ENCODE results near the gene SORBS2. TPM values are rescaled to one million over a fixed set of nuclear protein-coding genes. Genes with fewer than 3 reads are reported as not detected.

Gene SORBS2
- total RNA-seq, 5 donors from 2014 or later (not counting 1 experiment from before 2014, with no cell fraction given): 0.15 to 1.9 (median 0.98) TPM; not detected in 1

DNA sequence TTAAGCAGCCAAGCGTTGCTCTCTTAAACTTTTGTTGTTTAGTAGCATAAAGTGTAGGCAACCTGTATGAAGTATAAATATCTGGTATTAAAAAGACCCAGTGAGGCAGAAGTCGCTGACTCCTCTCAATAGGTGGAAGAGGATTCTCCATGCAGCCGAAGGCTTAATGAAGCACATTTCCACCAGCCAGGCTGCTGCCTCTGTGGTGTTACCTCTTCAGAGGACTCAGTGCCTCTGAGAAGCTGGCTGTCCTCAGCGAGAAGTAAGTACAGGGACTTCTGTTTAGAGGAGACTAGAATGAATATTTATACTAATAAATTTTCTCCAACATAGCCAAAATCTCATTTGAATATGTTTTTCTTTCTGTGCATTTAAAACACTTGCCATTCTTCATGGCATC is 6.0 kb downstream of the SORBS2 start:
- CTCF ChIA-PET: no interaction called here
- H3K27me3 Mint-ChIP-seq: peaks cover 2 to 11% of the 10 kb centered on the region in 2 donors

DNA sequence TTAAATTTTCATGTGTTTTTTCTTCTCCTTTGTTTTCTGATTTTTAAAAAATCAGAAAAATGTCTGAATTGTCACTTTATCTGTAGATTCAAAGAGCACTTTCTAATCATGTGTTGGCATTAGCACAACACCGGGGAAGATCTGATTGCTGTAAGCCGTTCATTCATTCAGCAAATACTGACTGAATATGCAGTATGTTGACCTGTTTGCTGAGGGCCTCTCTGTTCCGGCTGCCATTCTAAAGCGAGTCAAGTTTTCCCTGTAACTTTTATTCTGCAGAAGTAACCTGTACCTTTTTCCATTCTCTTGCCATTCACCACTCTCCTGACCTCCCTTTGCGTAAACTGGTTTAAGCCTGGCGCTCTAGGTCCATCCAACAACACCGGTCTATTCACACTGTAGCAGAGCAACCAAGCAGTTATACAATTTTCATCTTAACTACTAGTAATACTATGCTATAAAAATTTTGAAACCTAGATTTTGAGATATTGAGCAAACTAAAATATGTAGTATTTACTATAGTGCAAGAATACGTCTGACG is 6.7 kb downstream of the SORBS2 start:
- Mint-ChIP-seq H3K27me3 (peaks cover 2 to 11% of the 10 kb centered on the region in 2 donors), H3K36me3 (no peaks in the 10 kb centered on the region), H3K4me1 (no peaks in the 10 kb centered on the region), H3K9me3 (peaks cover 0 to 4% (median 0%) of the 10 kb centered on the region in 3 donors), H3K27ac (no peak overlapping the region), H3K4me3 (no peak overlapping the region)
- DNase-seq (no peak), ATAC-seq (replicated peaks in 1 of 4) (no peak)
- Histone ChIP-seq H3K9me3 (no peaks in the 10 kb centered on the region), H3K27me3 (replicated peaks in 1 of 2; ENCODE audit: control insufficient read depth in 2 of 2, extremely low read depth in 1 of 2, insufficient read depth in 2 of 2, low read length in 1 of 2) (no peaks in the 10 kb centered on the region), H3K36me3 (ENCODE audit: control insufficient read depth in 2 of 2, extremely low read depth in 1 of 2, insufficient read depth in 1 of 2, low read length in 1 of 2) (no peaks in the 10 kb centered on the region), H3K27ac (ENCODE audit: low read length) (no peak overlapping the region), H3K4me1 (ENCODE audit: control insufficient read depth in 1 of 2, extremely low read depth in 1 of 2, insufficient read depth in 2 of 2, low read length in 2 of 2) (no peaks in the 10 kb centered on the region), H3K4me3 (ENCODE audit: control insufficient read depth in 1 of 2, extremely low read depth in 1 of 2, low read length in 1 of 2) (no peak overlapping the region)
- ChIA-PET CTCF (no interaction called here), POLR2A (no interaction called here)
- WGBS (ENCODE audit: insufficient coverage): 95% methylated on average over 2 of the region's 9 CpGs

More for the DNA sequence above, 6.0 kb downstream of the SORBS2 start:
- Histone ChIP-seq H3K4me3 (ENCODE audit: control insufficient read depth in 1 of 2, extremely low read depth in 1 of 2, low read length in 1 of 2) (no peak overlapping the region), H3K9me3 (no peaks in the 10 kb centered on the region), H3K27ac (ENCODE audit: low read length) (no peak overlapping the region), H3K27me3 (replicated peaks in 1 of 2; ENCODE audit: control insufficient read depth in 2 of 2, extremely low read depth in 1 of 2, insufficient read depth in 2 of 2, low read length in 1 of 2) (no peaks in the 10 kb centered on the region), H3K36me3 (ENCODE audit: control insufficient read depth in 2 of 2, extremely low read depth in 1 of 2, insufficient read depth in 1 of 2, low read length in 1 of 2) (no peaks in the 10 kb centered on the region), H3K4me1 (ENCODE audit: control insufficient read depth in 1 of 2, extremely low read depth in 1 of 2, insufficient read depth in 2 of 2, low read length in 2 of 2) (no peaks in the 10 kb centered on the region)
- H3K27ac Mint-ChIP-seq: no peak overlapping the region
- H3K4me1 Mint-ChIP-seq: no peaks in the 10 kb centered on the region
- no peak for DNase-seq
- H3K36me3 Mint-ChIP-seq: no peaks in the 10 kb centered on the region
- POLR2A ChIA-PET: no interaction called here
- no peak overlapping the region for H3K4me3 Mint-ChIP-seq
- no peak for ATAC-seq (replicated peaks in 1 of 4)
- 62% methylated on average over 3 of the region's 4 CpGs for WGBS (ENCODE audit: insufficient coverage)
- peaks cover 0 to 1% (median 0%) of the 10 kb centered on the region in 3 donors for H3K9me3 Mint-ChIP-seq

DNA sequence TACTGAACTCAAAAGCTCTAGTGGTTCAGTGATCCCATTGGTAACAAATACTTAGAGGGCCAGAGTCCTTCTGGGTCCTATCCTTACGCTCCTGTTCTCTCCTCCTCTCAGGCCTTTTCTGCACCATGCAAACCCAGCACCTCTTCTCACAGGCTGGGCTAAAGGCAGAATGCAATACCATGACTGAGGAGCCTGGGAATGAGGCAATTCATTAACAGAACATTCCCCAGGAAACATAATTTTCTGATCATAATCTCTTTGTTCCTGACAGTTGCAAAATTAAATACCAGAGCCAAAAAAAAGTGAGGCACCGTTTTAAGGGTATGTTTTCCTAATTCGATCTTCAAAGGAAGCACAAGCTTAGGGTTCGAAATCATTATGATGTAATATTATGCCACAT is 9.0 kb downstream of the SORBS2 start:
- ChIA-PET POLR2A (no interaction called here), CTCF (no interaction called here)
- H3K4me3 Mint-ChIP-seq: no peak overlapping the region
- H3K27ac Mint-ChIP-seq: no peak overlapping the region
- peaks cover 0 to under 1% of the 10 kb centered on the region in 2 donors for H3K27me3 Mint-ChIP-seq
- Histone ChIP-seq H3K9me3 (no peaks in the 10 kb centered on the region), H3K27ac (ENCODE audit: low read length) (no peak overlapping the region), H3K27me3 (replicated peaks in 1 of 2; ENCODE audit: control insufficient read depth in 2 of 2, extremely low read depth in 1 of 2, insufficient read depth in 2 of 2, low read length in 1 of 2) (no peaks in the 10 kb centered on the region), H3K4me1 (ENCODE audit: control insufficient read depth in 1 of 2, extremely low read depth in 1 of 2, insufficient read depth in 2 of 2, low read length in 2 of 2) (no peaks in the 10 kb centered on the region), H3K4me3 (ENCODE audit: control insufficient read depth in 1 of 2, extremely low read depth in 1 of 2, low read length in 1 of 2) (no peak overlapping the region), H3K36me3 (ENCODE audit: control insufficient read depth in 2 of 2, extremely low read depth in 1 of 2, insufficient read depth in 1 of 2, low read length in 1 of 2) (no peaks in the 10 kb centered on the region)
- DNase-seq: no peak
- WGBS (ENCODE audit: insufficient coverage): 100% methylated on average over 1 of the region's 4 CpGs
- no peaks in the 10 kb centered on the region for H3K36me3 Mint-ChIP-seq
- H3K4me1 Mint-ChIP-seq: no peaks in the 10 kb centered on the region
- no peak for ATAC-seq (replicated peaks in 1 of 4)
- H3K9me3 Mint-ChIP-seq: peaks cover 0 to 4% (median 0%) of the 10 kb centered on the region in 3 donors

DNA sequence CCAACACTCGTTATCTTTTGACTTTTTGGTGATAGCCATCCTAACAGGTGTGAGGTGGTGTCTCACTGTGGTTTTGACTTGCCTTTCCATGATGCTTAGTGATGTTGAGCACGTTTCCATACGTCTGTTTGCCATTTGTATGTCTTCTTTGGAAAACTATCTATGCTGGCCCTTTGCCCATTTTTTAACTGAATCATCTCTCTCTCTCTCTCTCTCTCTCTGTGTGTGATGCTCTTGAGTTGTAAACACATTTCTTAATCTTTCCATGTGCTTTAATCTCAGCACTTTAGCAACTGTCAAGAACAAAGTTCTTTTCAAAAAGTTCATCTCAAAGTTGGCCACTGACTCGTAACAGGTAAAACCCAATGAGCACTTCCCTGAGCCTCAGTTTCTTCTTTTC is 10.5 kb downstream of the SORBS2 start:
- H3K27me3 Mint-ChIP-seq: peaks cover 0 to 4% of the 10 kb centered on the region in 2 donors
- no peaks in the 10 kb centered on the region for H3K36me3 Mint-ChIP-seq
- no peak overlapping the region for H3K27ac ChIP-seq (ENCODE audit: low read length)
- ATAC-seq (replicated peaks in 1 of 4) (no peak), DNase-seq (no peak)
- H3K4me3 Mint-ChIP-seq: no peak overlapping the region
- CTCF ChIA-PET: no interaction called here
- H3K9me3 Mint-ChIP-seq: peaks cover 0 to 4% (median 0%) of the 10 kb centered on the region in 3 donors
- H3K27me3 ChIP-seq (replicated peaks in 1 of 2; ENCODE audit: control insufficient read depth in 2 of 2, extremely low read depth in 1 of 2, insufficient read depth in 2 of 2, low read length in 1 of 2): peaks cover 0 to 3% of the 10 kb centered on the region in 2 experiments
- no peaks in the 10 kb centered on the region for H3K4me1 Mint-ChIP-seq
- H3K27ac Mint-ChIP-seq: no peak overlapping the region
- no peaks in the 10 kb centered on the region for H3K36me3 ChIP-seq (ENCODE audit: control insufficient read depth in 2 of 2, extremely low read depth in 1 of 2, insufficient read depth in 1 of 2, low read length in 1 of 2)
- 100% methylated on average over 1 of the region's 4 CpGs for WGBS (ENCODE audit: insufficient coverage)
- no peaks in the 10 kb centered on the region for H3K9me3 ChIP-seq
- POLR2A ChIA-PET: no interaction called here
- H3K4me3 ChIP-seq (ENCODE audit: control insufficient read depth in 1 of 2, extremely low read depth in 1 of 2, low read length in 1 of 2): no peak overlapping the region
- H3K4me1 ChIP-seq (ENCODE audit: control insufficient read depth in 1 of 2, extremely low read depth in 1 of 2, insufficient read depth in 2 of 2, low read length in 2 of 2): no peaks in the 10 kb centered on the region

DNA sequence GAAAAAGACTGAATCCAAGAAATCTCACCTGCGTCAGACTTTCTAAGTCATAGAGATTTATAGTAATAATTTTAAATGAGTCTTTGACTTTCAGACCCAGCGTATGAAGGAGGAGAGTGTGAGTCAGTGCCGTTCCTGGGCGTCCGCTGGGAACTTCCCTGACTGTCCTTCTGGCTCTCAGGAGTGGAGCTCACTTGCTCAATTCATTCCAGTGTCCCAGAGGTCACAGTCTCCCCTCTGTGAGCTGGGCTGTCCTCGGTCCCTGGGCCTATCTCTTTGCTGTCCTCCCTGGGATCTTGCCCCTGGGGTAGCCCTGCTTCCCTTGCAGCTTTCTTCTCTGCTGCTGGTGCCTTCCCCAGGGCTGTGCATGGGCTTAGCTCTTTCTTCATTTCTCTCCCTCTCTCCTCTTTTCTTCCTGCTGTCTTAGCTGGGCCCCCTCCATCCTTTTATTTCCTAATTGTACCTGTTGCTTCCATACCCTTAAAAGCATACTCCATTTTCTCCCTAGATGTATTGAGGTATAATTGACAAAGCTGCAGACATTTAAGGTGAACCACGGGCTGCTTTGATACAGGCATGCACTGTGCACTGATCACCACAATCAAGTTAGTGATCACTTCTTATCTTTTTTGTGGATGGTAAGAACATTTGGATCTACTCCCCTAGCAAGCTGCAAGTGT is 11.6 kb downstream of the SORBS2 start:
- no peaks in the 10 kb centered on the region for H3K9me3 ChIP-seq
- Mint-ChIP-seq H3K4me3 (no peak overlapping the region), H3K4me1 (no peaks in the 10 kb centered on the region), H3K36me3 (no peaks in the 10 kb centered on the region), H3K27ac (no peak overlapping the region), H3K9me3 (peaks cover 0 to 4% (median 0%) of the 10 kb centered on the region in 3 donors), H3K27me3 (peaks cover 0 to 4% of the 10 kb centered on the region in 2 donors)
- no peak overlapping the region for H3K27ac ChIP-seq (ENCODE audit: low read length)
- H3K4me3 ChIP-seq (ENCODE audit: control insufficient read depth in 1 of 2, extremely low read depth in 1 of 2, low read length in 1 of 2): no peak overlapping the region
- CTCF ChIA-PET: no interaction called here
- WGBS (ENCODE audit: insufficient coverage): 32% methylated on average over 1 of the region's 7 CpGs
- POLR2A ChIA-PET: no interaction called here
- ATAC-seq (replicated peaks in 1 of 4) (no peak), DNase-seq (no peak)
- peaks cover 0 to 3% of the 10 kb centered on the region in 2 experiments for H3K27me3 ChIP-seq (replicated peaks in 1 of 2; ENCODE audit: control insufficient read depth in 2 of 2, extremely low read depth in 1 of 2, insufficient read depth in 2 of 2, low read length in 1 of 2)
- no peaks in the 10 kb centered on the region for H3K4me1 ChIP-seq (ENCODE audit: control insufficient read depth in 1 of 2, extremely low read depth in 1 of 2, insufficient read depth in 2 of 2, low read length in 2 of 2)
- no peaks in the 10 kb centered on the region for H3K36me3 ChIP-seq (ENCODE audit: control insufficient read depth in 2 of 2, extremely low read depth in 1 of 2, insufficient read depth in 1 of 2, low read length in 1 of 2)

DNA sequence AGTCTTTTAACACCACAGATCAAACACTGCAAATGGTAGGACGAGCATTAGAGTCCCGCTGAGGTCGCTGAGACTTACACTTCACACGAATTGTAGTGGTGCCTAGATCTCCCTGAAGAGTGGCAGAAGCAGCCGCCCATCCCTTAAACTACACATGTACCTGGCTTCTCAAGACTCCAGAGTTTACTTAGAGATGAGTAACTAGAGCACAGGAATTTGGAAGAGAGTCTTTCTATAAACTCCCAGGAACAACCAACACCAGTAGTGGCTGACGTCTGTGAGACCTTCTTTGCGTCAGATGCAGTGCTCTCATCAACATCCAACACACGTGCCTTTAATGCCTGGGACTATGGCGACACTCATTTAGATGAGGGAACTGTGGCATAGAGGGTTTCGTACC is 12.6 kb downstream of the SORBS2 start:
- H3K27ac Mint-ChIP-seq: no peak overlapping the region

More for the DNA sequence above, 12.6 kb downstream of the SORBS2 start:
- ATAC-seq (replicated peaks in 1 of 4): no peak
- WGBS (ENCODE audit: insufficient coverage): 60% methylated on average over 1 of the region's 10 CpGs
- ChIA-PET POLR2A (no interaction called here), CTCF (no interaction called here)
- no peak overlapping the region for H3K27ac ChIP-seq (ENCODE audit: low read length)
- H3K4me1 ChIP-seq (ENCODE audit: control insufficient read depth in 1 of 2, extremely low read depth in 1 of 2, insufficient read depth in 2 of 2, low read length in 2 of 2): no peaks in the 10 kb centered on the region
- Mint-ChIP-seq H3K36me3 (no peaks in the 10 kb centered on the region), H3K4me3 (no peak overlapping the region), H3K4me1 (no peaks in the 10 kb centered on the region), H3K9me3 (peaks cover 0 to 4% (median 0%) of the 10 kb centered on the region in 3 donors), H3K27me3 (peaks cover 0 to 4% of the 10 kb centered on the region in 2 donors)
- no peaks in the 10 kb centered on the region for H3K36me3 ChIP-seq (ENCODE audit: control insufficient read depth in 2 of 2, extremely low read depth in 1 of 2, insufficient read depth in 1 of 2, low read length in 1 of 2)
- DNase-seq: no peak
- no peaks in the 10 kb centered on the region for H3K9me3 ChIP-seq
- H3K27me3 ChIP-seq (replicated peaks in 1 of 2; ENCODE audit: control insufficient read depth in 2 of 2, extremely low read depth in 1 of 2, insufficient read depth in 2 of 2, low read length in 1 of 2): peaks cover 0 to 3% of the 10 kb centered on the region in 2 experiments
- no peak overlapping the region for H3K4me3 ChIP-seq (ENCODE audit: control insufficient read depth in 1 of 2, extremely low read depth in 1 of 2, low read length in 1 of 2)
